Measurements from ENCODE around the gene MECP2.

DNA sequence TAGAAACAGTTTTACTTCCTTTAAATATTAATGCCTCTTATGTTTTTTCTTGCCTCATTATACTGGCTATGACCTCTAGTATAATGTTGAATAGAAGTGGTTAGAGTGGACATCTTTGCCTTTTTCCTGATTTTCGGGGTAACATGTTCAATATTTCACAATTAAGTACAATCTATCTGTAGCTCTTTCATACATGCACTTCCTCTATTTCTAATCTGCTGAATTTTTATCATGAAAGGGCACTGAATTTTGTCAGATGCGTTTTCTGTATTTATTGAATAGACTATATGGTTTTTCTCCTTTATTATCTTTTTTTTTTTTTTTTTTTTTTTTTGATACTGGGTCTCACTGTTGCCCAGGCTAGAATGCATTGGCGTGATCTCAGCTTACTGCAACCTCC, 29.0 kb downstream of the MECP2 start:
- TF ChIP-seq ZNF274 (IDR thresholded peaks at IDR 0.05; ENCODE audit: low read depth, low read length) (no peak), SUZ12 (IDR thresholded peaks at IDR 0.05; ENCODE audit: extremely low read depth, insufficient read depth, insufficient read length) (no peak)

Data from NT2/D1 (cell line).